Heart right ventricle (tissue), 16 donors: Measurements from ENCODE around the gene IQSEC3. TPM values are rescaled to one million over a fixed set of nuclear protein-coding genes. Genes with fewer than 3 reads are reported as not detected.
"Not testable (repeated sequence)": the region's sequence is repeated elsewhere in the genome, so short reads cannot be mapped to it uniquely, and the experiment has no call there.

Experiments used
- ATAC-seq, 8 donors: fragments of 200-7000 bp; cut with Tn5 transposase; one replicate each; pipeline ENCODE4 v1.9.1; 2020; ENCODE audit warnings: mild to moderate bottlenecking in 8 of 8, moderate library complexity in 8 of 8, moderate number of reproducible peaks in 1 of 8
- DNase-seq, 2 donors: peaks; one replicate each; pipeline ENCODE4 v3.0.0-alpha.2; 2020
- H3K27ac ChIP-seq, 10 donors: fragments of 200-600 bp; sonication (generic) in 2 of 10; one replicate each; pipeline versions ENCODE4 v1.5.0 to v1.8.0; 2020 to 2022; ENCODE audit warnings: mild to moderate bottlenecking in 3 of 10
- H3K27me3 ChIP-seq, 7 donors: fragments of 200-600 bp; one replicate each; pipeline ENCODE4 v1.8.0; 2021 to 2022; ENCODE audit warnings: mild to moderate bottlenecking in 2 of 7
- H3K36me3 ChIP-seq, 9 donors: fragments of 200-600 bp; sonication (generic) in 1 of 9; one replicate each; pipeline versions ENCODE4 v1.5.0 to v1.8.0; 2020 to 2022; ENCODE audit warnings: mild to moderate bottlenecking in 2 of 9
- H3K4me1 ChIP-seq, 9 donors: fragments of 200-600 bp; sonication (generic) in 1 of 9; one replicate each; pipeline versions ENCODE4 v1.5.0 to v1.8.0; 2020 to 2022; ENCODE audit warnings: mild to moderate bottlenecking in 4 of 9
- H3K4me3 ChIP-seq, 10 donors: fragments of 200-600 bp; sonication (generic) in 2 of 10; one replicate each; pipeline versions ENCODE4 v1.5.0 to v1.8.0; 2020 to 2022; ENCODE audit warnings: mild to moderate bottlenecking in 7 of 10, moderate library complexity in 2 of 10
- H3K9me3 ChIP-seq, 11 donors: fragments of 200-600 bp in 10 of 11; sonication (generic) in 2 of 11; one replicate each; pipeline versions ENCODE4 v1.5.0 to v1.8.0; 2013 to 2022; ENCODE audit warnings: mild to moderate bottlenecking in 2 of 11, control low read depth in 1 of 11, moderate library complexity in 1 of 11
- CTCF ChIP-seq, 9 donors: fragments of 200-600 bp; sonication (generic) in 2 of 9; IDR thresholded peaks; one replicate each; pipeline versions ENCODE4 v1.5.0 to v1.8.0; 2021 to 2022; ENCODE audit warnings: antibody characterized with exemption in 9 of 9, mild to moderate bottlenecking in 5 of 9, moderate library complexity in 1 of 9
- whole genome bisulfite sequencing, 2 donors: extraction: QIAGEN DNeasy Blood & Tissue Kit; methylation state at CpG; one replicate each; pipeline ENCODE4 v1.1.7; 2013; ENCODE audit warnings: inconsistent platforms in 1 of 2; 5-methylcytosine and 5-hydroxymethylcytosine counted together
- intact Hi-C, 10 donors: fragments of 100-400 bp; cut with DNase I; formaldehyde crosslinking; loops; one replicate each; pipeline versions ENCODE4 v1.11.1 to v1.14.2; 2022
- polyA plus RNA-seq, 2 donors: library from polyadenylated mRNA; stranded (reverse); fragments of 200-250 nt; gene quantifications; one replicate each; pipeline ENCODE4 v1.2.3, GENCODE V29; 2013
- total RNA-seq, 10 donors: library from RNA; stranded (reverse); fragmentation: NEBNext Ultra II Directional in 3 of 10; extraction: Animal tissue kit (Norgen Biotek cat#: 25700) in 3 of 10; gene quantifications; one replicate each; pipeline versions ENCODE4 v1.2.1 to v1.2.4, GENCODE V29; 2021 to 2023
- donor health status: Arrhythmogenic right ventricular cardiomyopathy.
- donor health status: ischemic (EF 13 %, LVEDD 7.1; RV severe dilation, severe dysfunction).
- donor health status: healthy with polysubstance abuse.
- donor health status: DM: no; HTN: yes; CAD: no.
- donor health status: DM: no; HTN: no; CAD: no.
- donor health status: ischemic (EF 25% LVEDD 6.9; RV normal size, moderate dysfunction).
- donor health status: ischemic (EF 25% LVEDD 5.7; RV mildly dilated, moderate dysfunction).
- donor health status: healthy.
- donor health status: DM: yes; HTN: yes; CAD: no.
- donor health status: Ischemic cardiomyopathy.
- donor health status: ischemic (EF 35%, LVEDD 5.7; RV mildly dilated, moderate dysfunction).
- donor health status: nonischemic (EF 11% LVEDD 7.7; RV severe dilation, severe dysfunction).
- donor health status: DM: yes; HTN: yes; CAD: no.
- donor health status: PGD.
- donor health status: ischemic (EF 29% LVEDD 5.4; RV normal size, mild dysfunction).
- donor health status: nonischemic (EF 23%, LVEDD 6.1; RV moderate dilation, normal function).

The IQSEC3 gene
- total and polyA plus RNA-seq, 12 donors, result 0.30 to 2.7 (median 1.1) TPM

GRCh38 chr12:129001-129400 is 62.4 kb downstream of the IQSEC3 start:
- H3K27ac ChIP-seq, result no peak overlapping the region

GRCh38 chr12:130519-130918 is 64.0 kb downstream of the IQSEC3 start:
- H3K27me3 ChIP-seq, result peaks cover 0 to 12% (median 0%) of the 10 kb centered on the region in 7 donors
- H3K27ac ChIP-seq, result no peak overlapping the region
- intact Hi-C loops, result no loop called here
- H3K4me3 ChIP-seq, result no peak overlapping the region
- TF ChIP-seq CTCF (IDR thresholded peaks at IDR 0.05), result no peak
- DNase-seq, result no peak
- no peaks in the 10 kb centered on the region for H3K36me3 ChIP-seq
- ATAC-seq, result peak in 1 of 8 donors; percentile 4
- peaks cover 0 to 13% (median 0%) of the 10 kb centered on the region in 9 donors for H3K4me1 ChIP-seq
- no peaks in the 10 kb centered on the region for H3K9me3 ChIP-seq
- 91 to 97% methylated on average over 5 of the region's 5 CpGs for WGBS, 2 donors

More at GRCh38 chr12:129001-129400, 62.4 kb downstream of the IQSEC3 start:
- DNase-seq, result no peak
- WGBS, 2 donors, result 75 to 79% methylated on average over 10 of the region's 10 CpGs
- Histone ChIP-seq H3K9me3 (no peaks in the 10 kb centered on the region), H3K27me3 (peaks cover 0 to 13% (median 5%) of the 10 kb centered on the region in 7 donors), H3K4me1 (no peaks in the 10 kb centered on the region), H3K4me3 (no peak overlapping the region), H3K36me3 (no peaks in the 10 kb centered on the region)
- TF ChIP-seq CTCF (IDR thresholded peaks at IDR 0.05), result no peak
- no peak for ATAC-seq
- intact Hi-C loops, result no loop called here

GRCh38 chr12:131008-131407 is 64.4 kb downstream of the IQSEC3 start:
- Histone ChIP-seq H3K9me3 (no peaks in the 10 kb centered on the region), H3K36me3 (no peaks in the 10 kb centered on the region), H3K4me3 (no peak overlapping the region), H3K4me1 (peaks cover 0 to 17% (median 0%) of the 10 kb centered on the region in 9 donors), H3K27ac (no peak overlapping the region), H3K27me3 (peaks cover 0 to 8% (median 0%) of the 10 kb centered on the region in 7 donors)
- no peak for TF ChIP-seq CTCF (IDR thresholded peaks at IDR 0.05)
- intact Hi-C loops, result no loop called here
- 88 to 90% methylated on average over 12 of the region's 12 CpGs for WGBS, 2 donors
- DNase-seq (no peak), ATAC-seq (no peak)

GRCh38 chr12:131732-132495 is 65.3 kb downstream of the IQSEC3 start:
- intact Hi-C loops, result no loop called here
- no peaks in the 10 kb centered on the region for H3K36me3 ChIP-seq
- H3K9me3 ChIP-seq, result no peaks in the 10 kb centered on the region
- peaks cover 0 to 8% (median 0%) of the 10 kb centered on the region in 7 donors for H3K27me3 ChIP-seq
- no peak overlapping the region for H3K4me3 ChIP-seq
- no peak overlapping the region for H3K27ac ChIP-seq
- H3K4me1 ChIP-seq, result peaks cover 0 to 17% (median 0%) of the 10 kb centered on the region in 9 donors
- ATAC-seq (no peak), DNase-seq (no peak)
- no peak for TF ChIP-seq CTCF (IDR thresholded peaks at IDR 0.05)
- WGBS, 2 donors, result 75 to 76% methylated on average over 12 of the region's 12 CpGs

GRCh38 chr12:133616-134232 is 67.2 kb downstream of the IQSEC3 start:
- H3K4me1 ChIP-seq, result peaks cover 0 to 18% (median 1%) of the 10 kb centered on the region in 9 donors
- ATAC-seq, H3K9me3 ChIP-seq, H3K27ac ChIP-seq, H3K36me3 ChIP-seq, H3K4me3 ChIP-seq, intact Hi-C loops, DNase-seq: not testable (repeated sequence)
- 70 to 81% methylated on average over 7 of the region's 7 CpGs for WGBS, 2 donors
- peaks cover under 1 to 20% (median 10%) of the 10 kb centered on the region in 7 donors for H3K27me3 ChIP-seq
